HCT116 (cell line): Measurements from ENCODE around the gene EMC1.

Source experiments
- CBX3 ChIP-seq: IDR thresholded peaks from 2 replicates; pipeline ENCODE4 v1.6.1; 2012; ENCODE audit warnings: low read depth
- CTCF ChIP-seq, 3 experiments: fragments of 200-600 bp in 1 of 3; sonication (generic) in 1 of 3; IDR thresholded peaks in 2 of 3; conservative IDR thresholded peaks in 1 of 3; 2 replicates each; pipeline ENCODE4 v1.5.1; 2012 to 2017; ENCODE audit warnings: low read depth in 2 of 3, low read length in 2 of 3, antibody characterized with exemption in 1 of 3, borderline replicate concordance in 1 of 3, control low read depth in 1 of 3, mild to moderate bottlenecking in 1 of 3, mixed read lengths in 1 of 3, mixed run types in 1 of 3, moderate library complexity in 1 of 3; ENCODE audit not compliant: insufficient read depth in 1 of 3
- EZH2 ChIP-seq: fragments of 200-600 bp; sonication (generic); IDR thresholded peaks from 2 replicates; pipeline ENCODE4 v1.6.1; 2017; ENCODE audit warnings: antibody characterized with exemption, mixed run types
- POLR2A ChIP-seq: IDR thresholded peaks from 2 replicates; pipeline ENCODE4 v1.7.0; 2011; ENCODE audit warnings: borderline replicate concordance; ENCODE audit not compliant: insufficient read depth, insufficient read length; ENCODE audit errors: extremely low read depth
- POLR2AphosphoS5 ChIP-seq: IDR thresholded peaks from 2 replicates; pipeline ENCODE4 v1.6.1; 2011; ENCODE audit warnings: mild to moderate bottlenecking, low read depth, low read length, moderate library complexity
- RAD21 ChIP-seq: IDR thresholded peaks from 2 replicates; pipeline ENCODE4 v1.6.1; 2012; ENCODE audit warnings: low read depth, mild to moderate bottlenecking
- TCF7L2 ChIP-seq: IDR thresholded peaks from 2 replicates; pipeline ENCODE4 v1.7.0; 2011; ENCODE audit warnings: borderline replicate concordance, inconsistent platforms; ENCODE audit not compliant: insufficient read depth, insufficient read length; ENCODE audit errors: extremely low read depth
- YY1 ChIP-seq: IDR thresholded peaks from 2 replicates; pipeline ENCODE4 v1.6.1; 2011; ENCODE audit warnings: low read length, low read depth, moderate library complexity, mild to moderate bottlenecking; ENCODE audit not compliant: insufficient replicate concordance; ENCODE audit errors: extremely low read depth

- TF ChIP-seq CTCF (IDR thresholded peaks at IDR 0.05 in 2 of 3, conservative IDR thresholded peaks at IDR 0.05 in 1 of 3; ENCODE audit: borderline replicate concordance in 1 of 3, insufficient read depth in 1 of 3, low read depth in 2 of 3, low read length in 2 of 3), result no peak
- no peak for TF ChIP-seq POLR2A
- no peak for TF ChIP-seq EZH2
- no peak for TF ChIP-seq TCF7L2
- no peak for TF ChIP-seq RAD21
- TF ChIP-seq YY1, result no peak
- no peak for TF ChIP-seq POLR2AphosphoS5
- no peak for TF ChIP-seq CBX3
These were observed 65.3 kb downstream of the EMC1 start for GRCh38 chr1:19186001-19186400.
